Fibroblast of lung (primary cell): ENCODE results near the gene CCNY. TPM values are rescaled to one million over a fixed set of nuclear protein-coding genes. Genes with fewer than 3 reads are reported as not detected.

Experiments used
- DNase-seq, 2 donors: peaks; one replicate each; pipeline versions ENCODE4 v3.0.0 to v3.0.0-alpha.2; 2010; ENCODE audit warnings: low read depth in 2 of 2
- H2AFZ ChIP-seq: 2 replicates; pipeline ENCODE4 v1.5.1; 2012; ENCODE audit warnings: low read length, control low read depth, inconsistent platforms
- H3K27ac ChIP-seq: 2 replicates; pipeline ENCODE4 v1.5.1; 2011; ENCODE audit warnings: low read length, control low read depth; ENCODE audit not compliant: insufficient read depth
- H3K27me3 ChIP-seq: 2 replicates; pipeline ENCODE4 v1.5.1; 2011; ENCODE audit warnings: mild to moderate bottlenecking, low read length; ENCODE audit not compliant: control insufficient read depth, insufficient read depth
- H3K36me3 ChIP-seq: 2 replicates; pipeline ENCODE4 v1.5.1; 2011; ENCODE audit warnings: low read length; ENCODE audit not compliant: control insufficient read depth, insufficient read depth
- H3K4me1 ChIP-seq: 2 replicates; pipeline ENCODE4 v1.5.1; 2011; ENCODE audit warnings: low read length; ENCODE audit not compliant: control insufficient read depth, insufficient read depth; ENCODE audit errors: extremely low read depth
- H3K4me2 ChIP-seq: 2 replicates; pipeline ENCODE4 v1.5.1; 2011; ENCODE audit warnings: low read length, control low read depth; ENCODE audit not compliant: insufficient read depth; ENCODE audit errors: extremely low read depth
- H3K4me3 ChIP-seq, 4 experiments: fragments of 200-600 bp in 1 of 4; sonication (generic) in 1 of 4; replicated peaks in 1 of 4; 2 replicates each; pipeline ENCODE4 v1.5.1; 2011 to 2016; ENCODE audit warnings: low read length in 4 of 4, low read depth in 3 of 4, mild to moderate bottlenecking in 3 of 4, control low read depth in 2 of 4, inconsistent platforms in 1 of 4, mixed read lengths in 1 of 4; ENCODE audit not compliant: insufficient read depth in 1 of 4; ENCODE audit errors: control extremely low read depth in 1 of 4
- H3K79me2 ChIP-seq: 2 replicates; pipeline ENCODE4 v1.5.1; 2012; ENCODE audit warnings: mild to moderate bottlenecking, low read length, inconsistent platforms; ENCODE audit not compliant: control insufficient read depth, insufficient read depth
- H3K9ac ChIP-seq: 2 replicates; pipeline ENCODE4 v1.5.1; 2011; ENCODE audit warnings: mild to moderate bottlenecking, low read length, control low read depth; ENCODE audit not compliant: insufficient read depth
- H3K9me3 ChIP-seq: 2 replicates; pipeline ENCODE4 v1.5.1; 2012; ENCODE audit warnings: low read depth, low read length; ENCODE audit not compliant: control insufficient read depth, insufficient read depth
- H4K20me1 ChIP-seq: 2 replicates; pipeline ENCODE4 v1.5.1; 2011; ENCODE audit warnings: low read length; ENCODE audit not compliant: control insufficient read depth, insufficient read depth; ENCODE audit errors: extremely low read depth
- CTCF ChIP-seq, 2 donors: IDR thresholded peaks in 1 of 2; conservative IDR thresholded peaks in 1 of 2; 1 replicate in 1 of 2; 2 replicates in 1 of 2; pipeline ENCODE4 v1.5.1; 2011 to 2012; ENCODE audit warnings: low read length in 2 of 2, control low read depth in 1 of 2, inconsistent platforms in 1 of 2, low read depth in 1 of 2, mild to moderate bottlenecking in 1 of 2
- EZH2 ChIP-seq: IDR thresholded peaks from 2 replicates; pipeline ENCODE4 v1.5.1; 2012; ENCODE audit warnings: low read length, control low read depth, mild to moderate bottlenecking; ENCODE audit errors: missing control alignments
- polyA plus RNA-seq, 2 donors: library from polyadenylated mRNA; depleted of rRNA in 1 of 2; stranded (reverse) in 1 of 2; unstranded in 1 of 2; fragments of >200 nt; gene quantifications; 2 replicates each; pipeline ENCODE4 v1.2.1, GENCODE V29; 2011 to 2012; ENCODE audit warnings: missing spikeins in 1 of 2
- total RNA-seq: library from RNA; depleted of rRNA; stranded (reverse); fragments of >200 nt; gene quantifications from 2 replicates; pipeline ENCODE4 v1.2.1, GENCODE V29; 2014

CCNY gene
- total and polyA plus RNA-seq, 2 donors (not counting 1 experiment from before 2014, with no cell fraction given): 34.7 to 66.4 TPM

DNA sequence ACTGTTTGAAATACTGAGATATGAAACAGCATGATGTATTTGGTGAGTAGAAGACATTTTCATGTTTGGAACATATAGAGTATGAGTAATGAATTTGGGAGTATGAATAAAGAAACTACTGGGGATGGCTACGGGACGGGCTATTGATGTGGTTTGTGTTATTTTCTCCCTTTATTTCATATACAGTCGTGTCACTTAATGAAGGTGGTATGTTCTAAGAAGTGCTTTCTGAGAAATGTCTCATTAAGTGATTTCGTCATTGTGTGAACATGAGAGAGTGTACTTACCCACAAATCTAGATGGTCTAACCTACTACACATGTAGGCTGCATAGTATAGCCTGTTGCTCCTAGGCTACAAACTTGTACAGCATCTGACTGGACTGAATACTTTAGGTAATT is 106.3 kb downstream of the CCNY start:
- no peak overlapping the region for H2AFZ ChIP-seq
- no peaks in the 10 kb centered on the region for H4K20me1 ChIP-seq
- H3K9me3 ChIP-seq: no peaks in the 10 kb centered on the region
- no peak for DNase-seq
- H3K27me3 ChIP-seq: no peaks in the 10 kb centered on the region
- no peak overlapping the region for H3K4me3 ChIP-seq
- no peaks in the 10 kb centered on the region for H3K36me3 ChIP-seq
- H3K79me2 ChIP-seq: peaks cover 36% of the 10 kb centered on the region
- no peak overlapping the region for H3K4me2 ChIP-seq
- TF ChIP-seq CTCF (conservative IDR thresholded peaks at IDR 0.05 in 1 of 2, IDR thresholded peaks at IDR 0.05 in 1 of 2; ENCODE audit: low read depth in 1 of 2, low read length in 2 of 2) (no peak), EZH2 (no peak)
- no peak overlapping the region for H3K9ac ChIP-seq
- H3K4me1 ChIP-seq: peaks cover 1% of the 10 kb centered on the region
- H3K27ac ChIP-seq: no peak overlapping the region

DNA sequence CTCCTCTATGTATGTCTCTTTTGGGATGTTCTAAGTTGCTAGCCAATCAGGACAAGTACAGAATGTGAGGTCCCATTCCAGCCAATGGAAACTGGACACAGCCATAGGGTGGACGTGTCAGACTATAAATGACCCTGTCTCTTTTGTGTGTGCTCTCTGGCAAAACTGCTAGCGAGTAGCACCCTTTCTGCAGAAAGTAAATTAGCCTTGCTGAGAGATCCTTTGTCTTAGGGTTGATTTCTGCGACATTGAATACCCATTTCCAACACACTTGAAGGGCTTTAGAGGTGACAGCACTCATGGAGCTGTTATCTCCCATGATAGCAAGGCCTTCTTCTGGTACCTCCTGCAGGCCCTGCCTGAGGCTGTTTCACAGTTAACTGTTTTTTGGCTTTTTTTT is 107.5 kb downstream of the CCNY start:
- no peak for DNase-seq
- Histone ChIP-seq H3K4me1 (peaks cover 6% of the 10 kb centered on the region), H3K4me3 (no peak overlapping the region), H3K79me2 (peaks cover 48% of the 10 kb centered on the region), H3K27me3 (no peaks in the 10 kb centered on the region), H3K27ac (no peak overlapping the region), H3K4me2 (no peak overlapping the region), H3K36me3 (no peaks in the 10 kb centered on the region), H3K9ac (no peak overlapping the region), H4K20me1 (no peaks in the 10 kb centered on the region), H3K9me3 (no peaks in the 10 kb centered on the region), H2AFZ (no peak overlapping the region)
- TF ChIP-seq CTCF (conservative IDR thresholded peaks at IDR 0.05 in 1 of 2, IDR thresholded peaks at IDR 0.05 in 1 of 2; ENCODE audit: low read depth in 1 of 2, low read length in 2 of 2) (no peak), EZH2 (no peak)

- no peak for TF ChIP-seq CTCF (conservative IDR thresholded peaks at IDR 0.05 in 1 of 2, IDR thresholded peaks at IDR 0.05 in 1 of 2; ENCODE audit: low read depth in 1 of 2, low read length in 2 of 2)
- no peak for TF ChIP-seq EZH2
- Histone ChIP-seq H3K4me3 (no peak overlapping the region), H3K36me3 (no peaks in the 10 kb centered on the region), H3K79me2 (peaks cover 53% of the 10 kb centered on the region), H3K9ac (no peak overlapping the region), H2AFZ (no peak overlapping the region), H3K27me3 (no peaks in the 10 kb centered on the region), H3K27ac (no peak overlapping the region), H4K20me1 (no peaks in the 10 kb centered on the region), H3K9me3 (no peaks in the 10 kb centered on the region), H3K4me2 (no peak overlapping the region), H3K4me1 (peaks cover 14% of the 10 kb centered on the region)
- DNase-seq: no peak
These were observed 109.0 kb downstream of the CCNY start for GRCh38 chr10:35445150-35445884.
